HepG2 (cell line): ENCODE measurements around the gene C9orf85. TPM values are rescaled to one million over a fixed set of nuclear protein-coding genes. Genes with fewer than 3 reads are reported as not detected.

Experiments
- ATAC-seq: fragments of 200-7000 bp; cut with Tn5 transposase; 3 replicates; pipeline ENCODE4 v1.9.1; 2020; ENCODE audit warnings: mild to moderate bottlenecking, moderate library complexity
- BruUV-seq: library from RNA; stranded (reverse); fragments of 400-500 nt; replicated peaks from 2 replicates; lab custom pipeline; 2021; lab: Mats Ljungman, UMichigan
- CTCF ChIA-PET: fragments of 300-600 bp; formaldehyde crosslinking; extraction: SDS; loops from one replicate; lab custom pipeline; 2021; ENCODE audit warnings: low total read pairs, inconsistent platforms, low intra/inter-chr PET ratio; lab: Yijun Ruan, JAX
- POLR2A ChIA-PET: fragments of 350-600 bp; sonication (Branson Sonifier 250); formaldehyde crosslinking; loops from one replicate; lab custom pipeline; 2020; ENCODE audit warnings: antibody characterized with exemption, inconsistent platforms; lab: Yijun Ruan, JAX
- DNase-seq: peaks from one replicate; pipeline ENCODE4 v3.0.0-alpha.2; 2015; ENCODE audit warnings: low spot score
- FAIRE-seq: peaks from 3 replicates; lab custom pipeline; 2011; peaks lifted over from hg19 to GRCh38; lab: Jason Lieb, UNC
- H2AFZ ChIP-seq: one replicate; pipeline ENCODE4 v1.6.1; 2011; ENCODE audit warnings: low read length, inconsistent platforms
- H3K27ac ChIP-seq: fragments of 300-600 bp; 3 replicates; pipeline ENCODE4 v1.8.0; 2011; ENCODE audit warnings: mixed run types, mild to moderate bottlenecking, mixed read lengths, low read length, inconsistent platforms; ENCODE audit not compliant: insufficient read depth; ENCODE audit errors: extremely low read length
- H3K27me3 ChIP-seq, 2 experiments: fragments of 200-600 bp in 1 of 2; 2 replicates in 1 of 2; 3 replicates in 1 of 2; pipeline versions ENCODE4 v1.6.0 to v1.8.0; 2011; ENCODE audit warnings: low read length in 2 of 2, mild to moderate bottlenecking in 2 of 2, moderate library complexity in 2 of 2, inconsistent platforms in 1 of 2; ENCODE audit not compliant: insufficient read depth in 2 of 2, control insufficient read depth in 1 of 2
- H3K36me3 ChIP-seq, 2 experiments: fragments of 200-600 bp in 1 of 2; replicated peaks in 1 of 2; 2 replicates in 1 of 2; 3 replicates in 1 of 2; pipeline versions ENCODE4 v1.5.1 to v1.8.0; 2011; ENCODE audit warnings: low read length in 2 of 2, inconsistent platforms in 1 of 2; ENCODE audit not compliant: insufficient read depth in 2 of 2, control insufficient read depth in 1 of 2
- H3K4me1 ChIP-seq: 2 replicates; pipeline ENCODE4 v1.5.1; 2012; ENCODE audit warnings: low read length, inconsistent platforms; ENCODE audit not compliant: insufficient read depth
- H3K4me2 ChIP-seq: 2 replicates; pipeline ENCODE4 v1.6.0; 2011; ENCODE audit warnings: low read depth, low read length, inconsistent platforms
- H3K4me3 ChIP-seq, 3 experiments: fragments of 200-600 bp in 1 of 3; sonication (generic), shearing (Covaris generic) in 1 of 3; replicated peaks in 1 of 3; 2 replicates each; pipeline ENCODE4 v1.5.1; 2011 to 2016; ENCODE audit warnings: low read length in 3 of 3, inconsistent platforms in 2 of 3, low read depth in 2 of 3, mild to moderate bottlenecking in 2 of 3, control low read depth in 1 of 3, mixed read lengths in 1 of 3; ENCODE audit not compliant: insufficient read depth in 1 of 3
- H3K79me2 ChIP-seq: one replicate; pipeline ENCODE4 v1.6.1; 2011; ENCODE audit warnings: low read length, inconsistent platforms; ENCODE audit not compliant: insufficient read depth
- H3K9ac ChIP-seq: 2 replicates; pipeline ENCODE4 v1.6.0; 2011; ENCODE audit warnings: mild to moderate bottlenecking, low read depth, low read length, inconsistent platforms; ENCODE audit not compliant: insufficient read depth
- H3K9me3 ChIP-seq: 2 replicates; pipeline ENCODE4 v1.5.1; 2012; ENCODE audit warnings: mild to moderate bottlenecking, low read length
- H4K20me1 ChIP-seq: 2 replicates; pipeline ENCODE4 v1.6.0; 2011; ENCODE audit warnings: inconsistent platforms, mild to moderate bottlenecking, low read length, moderate library complexity; ENCODE audit not compliant: insufficient read depth
- MIER2 ChIP-seq: IDR thresholded peaks from 2 replicates; pipeline ENCODE4 v1.6.1; 2016; ENCODE audit warnings: missing biosample characterization, missing genetic modification reagents
- ZBTB33 ChIP-seq: sonication (generic); formaldehyde crosslinking; IDR thresholded peaks from 2 replicates; pipeline ENCODE4 v1.4.0; 2020; ENCODE audit warnings: missing genetic modification reagents
- ZMYM2 ChIP-seq: sonication (generic); formaldehyde crosslinking; IDR thresholded peaks from 2 replicates; pipeline ENCODE4 v1.8.0; 2022; ENCODE audit warnings: mild to moderate bottlenecking, missing genetic modification reagents
- ZNF644 ChIP-seq: IDR thresholded peaks from 2 replicates; pipeline ENCODE4 v1.6.1; 2016; ENCODE audit warnings: low read depth
- ZSCAN5A ChIP-seq: sonication (generic); formaldehyde crosslinking; IDR thresholded peaks from 2 replicates; pipeline ENCODE4 v1.8.0; 2022; ENCODE audit warnings: mild to moderate bottlenecking, missing genetic modification reagents, borderline replicate concordance
- WGBS: methylation state at CpG from one replicate; pipeline ENCODE4 v1.1.6; 2017; ENCODE audit warnings: low lambda C conversion rate; 5-methylcytosine and 5-hydroxymethylcytosine counted together
- in situ Hi-C: cut with HindIII; loops from 2 replicates; pipeline ENCODE4 v1.10.0; 2017; ENCODE audit warnings: low pct_unique_long_range_greater_than_20kb; ENCODE audit not compliant: extremely low pct_ligation_motif_present
- intact Hi-C: fragments of 100-400 bp; cut with micrococcal nuclease; formaldehyde crosslinking; loops from one replicate; pipeline ENCODE4 v1.10.0; 2022; ENCODE audit not compliant: unreplicated experiment
- polyA plus RNA-seq, 8 experiments: library from polyadenylated mRNA; depleted of rRNA in 3 of 8; stranded (reverse) in 7 of 8; unstranded in 1 of 8; fragments of >200 nt; fragmentation: Illumina TruSeq in 4 of 8; extraction: Trizol in 4 of 8; gene quantifications; 2 replicates each; pipeline versions ENCODE4 v1.2.1 to v1.2.3, GENCODE V29; 2011 to 2016; ENCODE audit warnings: low read depth in 4 of 8, missing spikeins in 1 of 8, mixed read lengths in 1 of 8; ENCODE audit not compliant: insufficient read depth in 1 of 8
- total RNA-seq, 5 experiments: library from RNA; depleted of rRNA; stranded (reverse); fragments of >200 nt; fragmentation: Illumina TruSeq; extraction: Trizol; gene quantifications; 2 replicates each; pipeline ENCODE4 v1.2.3, GENCODE V29; 2016; ENCODE audit warnings: low read depth in 1 of 5

The C9orf85 gene
- total and polyA plus RNA-seq, 2 of the 13 experiments (the other 11 are each of a cell fraction or from before 2014, with no cell fraction given) = 9.9 to 13.9 TPM

DNA sequence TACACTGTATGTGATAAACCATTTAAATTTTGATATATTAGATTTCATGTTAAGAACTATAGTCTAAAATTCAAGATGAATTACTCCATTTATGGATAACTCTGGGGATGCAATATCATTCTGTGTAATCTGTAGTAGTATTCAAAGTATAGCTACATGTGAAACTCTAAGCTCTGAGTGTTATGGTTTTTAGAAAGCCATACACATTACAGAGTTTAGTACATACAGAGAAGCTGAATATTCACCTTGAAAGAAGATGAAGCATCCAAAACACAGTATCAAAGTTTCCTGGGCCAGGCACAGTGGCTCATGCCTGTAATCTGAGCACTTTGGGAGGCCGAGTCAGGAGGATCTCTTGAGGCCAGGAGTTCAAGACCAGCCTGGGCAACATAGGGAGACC lies 25.4 kb upstream of the C9orf85 start:
- CTCF ChIA-PET = no interaction called here
- ATAC-seq = no peak
- no peak for FAIRE-seq
- TF ChIP-seq ZNF644 (CRISPR knock-in tag) = no peak
- no peak for TF ChIP-seq ZBTB33 (CRISPR knock-in tag)
- TF ChIP-seq ZMYM2 (CRISPR knock-in tag) = no peak
- no peak for TF ChIP-seq ZSCAN5A (CRISPR knock-in tag)
- no peak for TF ChIP-seq MIER2
- no peaks in the 10 kb centered on the region; a peak in 1 of 5 replicates for H3K36me3 ChIP-seq
- no peak overlapping the region for H3K4me2 ChIP-seq
- peaks cover 3% of the 10 kb centered on the region; the same call in 1 of the 2 replicates for H4K20me1 ChIP-seq
- H3K4me1 ChIP-seq = peaks cover 30% of the 10 kb centered on the region
- peaks cover 11% of the 10 kb centered on the region; the same call in 1 of the 2 replicates for H3K9me3 ChIP-seq
- H3K4me3 ChIP-seq = no peak overlapping the region
- 90% methylated on average over 1 of the region's 1 CpG for WGBS
- POLR2A ChIA-PET = interaction anchor here (0.9 kb wide), 1 partner anchor 25 kb away, joined by 3 read pairs; the partner anchor contains the start of genes ABHD17B and C9orf85
- H3K27me3 ChIP-seq = no peaks in the 10 kb centered on the region
- intact Hi-C loops = no loop called here
- no peak overlapping the region for H2AFZ ChIP-seq
- H3K79me2 ChIP-seq = peaks cover 77% of the 10 kb centered on the region
- H3K27ac ChIP-seq = no peak overlapping the region
- DNase-seq = no peak
- in situ Hi-C loops = no loop called here
- H3K9ac ChIP-seq = no peak overlapping the region
- BruUV-seq = no TSS peak
